Measurements from ENCODE around the gene CLHC1. TPM values are rescaled to one million over a fixed set of nuclear protein-coding genes. Genes with fewer than 3 reads are reported as not detected.
"Not testable (repeated sequence)": the region's sequence is repeated elsewhere in the genome, so short reads cannot be mapped to it uniquely, and the experiment has no call there.

Gene CLHC1
- polyA plus RNA-seq, 3 donors: 19.1 to 25.7 (median 22.0) TPM

GRCh38 chr2:55232863-55233657 lies 967 bp upstream of the CLHC1 start:
- DNase-seq (ENCODE audit: low read depth in 3 of 3, low spot score in 2 of 3): no peak

- no peak for DNase-seq (ENCODE audit: low read depth in 3 of 3, low spot score in 2 of 3)
These were observed 478 bp downstream of the CLHC1 start for GRCh38 chr2:55231546-55232083.

- DNase-seq (ENCODE audit: low read depth in 3 of 3, low spot score in 2 of 3): no peak
These were observed 1.5 kb downstream of the CLHC1 start for GRCh38 chr2:55230551-55230950.

GRCh38 chr2:55229221-55229620 lies 2.9 kb downstream of the CLHC1 start:
- DNase-seq (ENCODE audit: low read depth in 3 of 3, low spot score in 2 of 3): no peak

GRCh38 chr2:55228226-55228563 lies 3.9 kb downstream of the CLHC1 start:
- no peak for DNase-seq (ENCODE audit: low read depth in 3 of 3, low spot score in 2 of 3)

- not testable (repeated sequence) for DNase-seq (ENCODE audit: low read depth in 3 of 3, low spot score in 2 of 3)
These were observed 4.5 kb downstream of the CLHC1 start for GRCh38 chr2:55227437-55228225.

GRCh38 chr2:55225481-55226020 lies 6.5 kb downstream of the CLHC1 start:
- DNase-seq (ENCODE audit: low read depth in 3 of 3, low spot score in 2 of 3): no peak

- DNase-seq (ENCODE audit: low read depth in 3 of 3, low spot score in 2 of 3): no peak
These were observed 7.3 kb downstream of the CLHC1 start for GRCh38 chr2:55224761-55225261.

- DNase-seq (ENCODE audit: low read depth in 3 of 3, low spot score in 2 of 3): no peak
These were observed 7.9 kb downstream of the CLHC1 start for GRCh38 chr2:55223958-55224760.

- DNase-seq (ENCODE audit: low read depth in 3 of 3, low spot score in 2 of 3): no peak
These were observed 18.3 kb downstream of the CLHC1 start for GRCh38 chr2:55213822-55214221.

GRCh38 chr2:55204950-55205349 lies 27.1 kb downstream of the CLHC1 start:
- DNase-seq (ENCODE audit: low read depth in 3 of 3, low spot score in 2 of 3): no peak

GRCh38 chr2:55204536-55204935 lies 27.6 kb downstream of the CLHC1 start:
- DNase-seq (ENCODE audit: low read depth in 3 of 3, low spot score in 2 of 3): no peak

GRCh38 chr2:55200416-55200815 lies 31.7 kb downstream of the CLHC1 start:
- no peak for DNase-seq (ENCODE audit: low read depth in 3 of 3, low spot score in 2 of 3)

GRCh38 chr2:55196526-55196925 lies 35.6 kb downstream of the CLHC1 start:
- no peak for DNase-seq (ENCODE audit: low read depth in 3 of 3, low spot score in 2 of 3)

- not testable (repeated sequence) for DNase-seq (ENCODE audit: low read depth in 3 of 3, low spot score in 2 of 3)
These were observed 40.2 kb downstream of the CLHC1 start for GRCh38 chr2:55191888-55192287.

GRCh38 chr2:55186837-55187236 lies 45.3 kb downstream of the CLHC1 start:
- not testable (repeated sequence) for DNase-seq (ENCODE audit: low read depth in 3 of 3, low spot score in 2 of 3)

GRCh38 chr2:55180374-55180773 lies 51.7 kb downstream of the CLHC1 start:
- no peak for DNase-seq (ENCODE audit: low read depth in 3 of 3, low spot score in 2 of 3)

GRCh38 chr2:55176094-55176415 lies 56.0 kb downstream of the CLHC1 start:
- no peak for DNase-seq (ENCODE audit: low read depth in 3 of 3, low spot score in 2 of 3)

- no peak for DNase-seq (ENCODE audit: low read depth in 3 of 3, low spot score in 2 of 3)
These were observed 56.6 kb downstream of the CLHC1 start for GRCh38 chr2:55175254-55176093.
